ENCODE data around the gene DVL2.
"Not testable (repeated sequence)": the region's sequence is repeated elsewhere in the genome, so short reads cannot be mapped to it uniquely, and the experiment has no call there.

The DVL2 gene

DNA sequence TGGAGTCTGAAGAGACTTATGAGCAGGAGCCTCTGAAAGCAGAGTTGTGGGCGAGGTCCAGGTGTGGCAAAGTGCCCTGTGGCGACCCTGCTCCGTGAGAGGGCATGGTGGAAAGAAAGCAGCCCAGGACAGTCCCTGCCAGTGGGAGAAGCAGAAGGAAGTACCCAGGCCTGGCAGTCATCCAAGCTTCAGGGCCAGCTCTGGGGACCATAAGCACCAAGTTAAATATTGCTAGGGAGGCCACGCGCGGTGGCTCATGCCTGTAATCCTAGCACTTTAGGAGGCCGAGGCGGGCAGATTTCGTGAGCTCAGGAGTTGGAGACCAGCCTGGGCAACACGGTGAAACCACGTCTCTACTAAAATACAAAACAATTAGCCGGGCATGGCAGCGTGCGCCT lies 50.2 kb downstream of the DVL2 start:
- TF ChIP-seq, protein P1, sequence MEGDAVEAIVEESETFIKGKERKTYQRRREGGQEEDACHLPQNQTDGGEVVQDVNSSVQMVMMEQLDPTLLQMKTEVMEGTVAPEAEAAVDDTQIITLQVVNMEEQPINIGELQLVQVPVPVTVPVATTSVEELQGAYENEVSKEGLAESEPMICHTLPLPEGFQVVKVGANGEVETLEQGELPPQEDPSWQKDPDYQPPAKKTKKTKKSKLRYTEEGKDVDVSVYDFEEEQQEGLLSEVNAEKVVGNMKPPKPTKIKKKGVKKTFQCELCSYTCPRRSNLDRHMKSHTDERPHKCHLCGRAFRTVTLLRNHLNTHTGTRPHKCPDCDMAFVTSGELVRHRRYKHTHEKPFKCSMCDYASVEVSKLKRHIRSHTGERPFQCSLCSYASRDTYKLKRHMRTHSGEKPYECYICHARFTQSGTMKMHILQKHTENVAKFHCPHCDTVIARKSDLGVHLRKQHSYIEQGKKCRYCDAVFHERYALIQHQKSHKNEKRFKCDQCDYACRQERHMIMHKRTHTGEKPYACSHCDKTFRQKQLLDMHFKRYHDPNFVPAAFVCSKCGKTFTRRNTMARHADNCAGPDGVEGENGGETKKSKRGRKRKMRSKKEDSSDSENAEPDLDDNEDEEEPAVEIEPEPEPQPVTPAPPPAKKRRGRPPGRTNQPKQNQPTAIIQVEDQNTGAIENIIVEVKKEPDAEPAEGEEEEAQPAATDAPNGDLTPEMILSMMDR (conservative IDR thresholded peaks at IDR 0.05): no peak
- peak overlapping the region; percentile 34; the same call in 1 of the 2 replicates for H3K27ac ChIP-seq

DNA sequence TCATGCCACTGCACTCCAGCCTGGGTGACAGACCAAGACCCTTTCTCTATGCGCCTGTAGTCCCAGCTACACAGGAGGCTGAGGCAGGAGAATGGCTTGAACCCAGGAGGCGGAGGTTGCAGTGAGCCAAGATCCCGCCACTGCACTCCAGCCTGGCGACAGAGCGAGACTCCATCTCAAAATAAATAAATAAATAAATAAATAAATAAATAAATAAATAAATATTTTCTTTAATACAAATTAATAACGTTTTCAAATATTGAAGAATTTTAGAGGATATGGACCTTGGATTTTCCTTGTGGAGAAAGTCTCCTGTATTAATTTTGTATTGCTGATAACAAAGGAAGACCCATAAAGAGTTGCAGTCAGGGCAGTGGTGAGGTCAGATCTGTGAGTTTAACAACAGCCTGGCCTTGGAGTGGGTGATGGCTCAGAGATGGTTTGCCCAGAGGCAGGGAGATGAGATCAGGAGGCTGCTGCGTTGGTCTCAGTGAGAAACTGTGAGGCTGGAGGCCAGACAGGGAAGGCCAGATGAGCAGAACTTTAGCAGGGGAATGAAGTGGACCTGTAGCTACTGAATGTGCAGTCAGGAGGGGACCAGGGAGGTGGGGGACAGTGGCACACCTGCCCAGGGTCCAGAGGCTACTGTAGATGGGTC lies 50.8 kb downstream of the DVL2 start:
- TF ChIP-seq, protein P1 (conservative IDR thresholded peaks at IDR 0.05): no peak
- H3K27ac ChIP-seq: peak overlapping the region; percentile 34; the same call in 1 of the 2 replicates

DNA sequence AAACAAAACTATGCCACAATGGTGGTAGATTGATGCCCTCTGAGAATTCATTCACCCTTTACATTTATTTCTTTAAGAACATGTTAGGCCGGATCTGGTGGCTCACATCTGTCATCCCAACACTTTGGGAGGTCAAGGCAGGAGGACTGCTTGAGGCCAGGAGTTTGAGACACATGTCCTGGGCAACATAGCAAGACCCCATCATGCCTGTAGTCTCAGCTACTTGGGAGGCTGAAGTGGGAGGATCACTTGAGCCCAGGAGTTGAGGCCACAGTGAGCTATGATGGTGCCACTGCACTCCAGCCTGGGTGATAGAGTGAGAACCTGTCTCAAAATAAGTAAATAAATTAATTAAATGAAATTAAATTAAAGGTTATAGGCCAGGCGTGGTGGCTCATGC lies 52.2 kb downstream of the DVL2 start:
- not testable (repeated sequence) for H3K27ac ChIP-seq

DNA sequence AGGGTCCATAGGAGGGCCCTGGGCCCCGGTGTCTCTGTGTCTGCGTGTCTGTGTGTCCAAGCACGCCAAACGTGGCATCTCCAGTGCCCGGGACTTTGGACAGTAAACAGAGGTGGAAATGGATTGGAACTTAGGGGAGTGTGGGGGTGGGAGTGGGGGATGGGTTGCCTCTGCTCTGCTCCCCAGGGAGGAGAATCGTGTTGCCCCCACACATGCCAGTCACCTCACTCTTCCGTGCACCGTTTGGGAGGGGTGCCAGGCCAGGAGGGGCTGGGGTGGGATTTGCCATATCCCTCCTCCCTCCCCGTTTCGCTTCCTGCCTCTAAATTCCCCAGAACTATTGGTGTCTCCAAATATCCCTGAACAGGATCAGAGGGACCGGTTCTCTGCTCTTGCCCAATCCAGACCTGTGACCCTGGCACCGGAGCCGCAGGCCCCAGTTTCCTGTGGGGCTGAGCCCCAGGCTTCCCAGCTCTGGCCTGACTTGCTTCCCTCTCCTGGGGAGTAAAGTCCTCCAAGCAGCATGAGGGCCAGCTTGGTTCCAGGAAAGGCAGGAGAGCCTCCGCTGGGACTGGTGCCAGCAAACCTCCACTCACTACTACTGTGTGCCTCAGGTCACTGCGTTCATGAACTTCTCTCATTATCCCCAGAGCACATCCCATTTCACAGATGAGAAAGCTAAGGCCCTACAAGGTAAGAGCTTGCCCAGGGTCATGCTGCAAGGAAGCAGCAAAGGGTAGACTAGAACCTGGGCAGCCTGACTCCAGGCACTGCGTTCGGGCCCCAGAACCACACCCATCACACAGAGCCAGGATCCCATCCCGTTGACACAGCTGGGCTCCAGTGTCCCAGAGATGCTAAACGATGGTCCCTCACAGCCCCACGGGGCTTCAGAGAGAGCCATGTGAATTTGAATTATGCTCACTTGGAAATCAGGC lies 54.7 kb downstream of the DVL2 start, which contains the start of gene ASGR1:
Gene ASGR1 (minus strand): TSS at position 54 of the 938 bp plus-strand sequence. CDS start 807 bp downstream, outside the sequence.
- peak within 1 kb of the TSS; percentile 55; the same call in 1 of the 2 replicates for H3K27ac ChIP-seq
- TF ChIP-seq, protein P1 (conservative IDR thresholded peaks at IDR 0.05): no peak

DNA sequence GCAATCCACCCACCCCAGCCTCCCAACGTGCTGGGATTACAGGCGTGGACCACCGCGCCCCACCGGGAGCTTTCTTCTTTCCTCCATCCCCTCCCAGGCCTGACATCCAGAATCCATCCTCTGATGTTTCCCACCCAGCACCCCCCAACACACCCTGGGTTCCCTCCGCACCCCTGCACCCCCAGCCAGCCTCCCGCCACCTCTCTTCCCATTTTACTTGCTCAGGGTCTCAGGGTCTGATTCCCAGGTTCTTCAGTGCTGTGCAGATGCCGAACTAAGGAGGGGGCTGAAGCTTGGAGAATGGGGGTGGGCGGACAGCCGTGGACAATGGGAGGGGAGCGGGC lies 55.4 kb downstream of the DVL2 start:
- TF ChIP-seq, protein P1 (conservative IDR thresholded peaks at IDR 0.05): no peak
- H3K27ac ChIP-seq: no peak overlapping the region

DNA sequence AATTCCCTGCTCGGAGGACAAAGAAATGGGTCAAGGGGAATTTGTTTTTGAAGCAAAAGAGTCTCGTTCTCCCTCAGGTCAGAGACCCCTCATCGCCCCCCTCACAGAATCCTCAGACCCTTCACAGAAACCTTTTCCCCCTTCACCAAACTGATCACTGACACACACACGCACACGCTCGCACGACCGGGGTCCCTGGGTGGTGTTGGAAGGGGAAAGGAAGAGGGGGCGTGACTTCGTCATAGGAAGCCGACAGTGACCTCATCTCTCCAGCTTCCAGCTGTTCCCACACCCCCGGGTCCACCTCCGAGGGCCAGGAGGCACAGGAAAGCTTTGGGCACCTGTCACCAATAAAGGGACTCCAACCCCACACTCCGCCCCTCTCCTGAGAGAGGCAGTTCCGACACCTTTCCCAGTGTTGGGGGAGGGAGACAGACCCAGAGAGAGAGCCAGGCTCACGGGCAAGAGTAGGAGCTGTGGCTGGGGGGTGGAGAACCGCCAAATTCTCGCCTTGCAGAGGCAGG lies 56.3 kb downstream of the DVL2 start:
- peak overlapping the region; percentile 55; the same call in 1 of the 2 replicates for H3K27ac ChIP-seq
- TF ChIP-seq, protein P1 (conservative IDR thresholded peaks at IDR 0.05): no peak

DNA sequence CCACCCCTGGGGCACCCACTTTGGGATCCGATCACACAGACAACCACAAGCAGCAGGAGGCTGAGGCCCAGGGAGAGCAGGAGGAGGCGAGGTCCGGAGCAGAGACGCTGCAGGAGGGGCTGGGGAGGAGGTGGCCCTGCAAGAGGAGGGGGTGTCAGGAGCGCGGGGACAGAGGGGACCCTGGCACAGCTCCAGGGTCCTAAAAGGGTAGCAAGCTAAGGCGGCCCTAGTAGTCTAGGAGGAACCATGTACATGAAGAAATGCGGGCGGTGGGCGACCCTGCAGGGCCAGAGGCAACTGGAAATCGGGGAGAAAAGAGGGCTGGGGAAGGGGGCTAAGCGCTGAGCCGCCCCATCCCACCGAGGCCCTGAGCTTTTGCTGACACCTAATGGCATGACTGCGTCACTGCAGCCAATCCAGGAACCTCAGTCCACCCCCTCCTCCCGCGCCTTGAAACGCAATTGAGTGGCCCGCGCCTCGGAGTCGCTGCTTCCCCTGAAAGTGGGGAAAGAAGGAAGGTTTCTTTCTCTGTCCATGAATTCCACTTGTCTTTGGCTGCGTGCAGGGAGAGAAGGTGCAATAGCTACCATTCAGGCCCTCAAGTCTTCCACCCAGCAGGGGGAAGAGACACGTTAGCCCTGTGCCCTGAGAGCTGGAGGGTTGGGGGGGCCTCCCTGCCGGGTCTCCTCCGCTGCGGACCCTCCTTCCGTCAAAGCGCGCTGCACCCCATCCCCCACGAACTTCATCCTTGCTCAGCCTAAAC lies 56.9 kb downstream of the DVL2 start:
- TF ChIP-seq, protein P1 (conservative IDR thresholded peaks at IDR 0.05): peak; percentile 87
- peak overlapping the region; percentile 55; the same call in 1 of the 2 replicates for H3K27ac ChIP-seq

Measured in VCaP (cell line).